CD8-positive, alpha-beta memory T cell (primary cell): ENCODE measurements around the gene PHLDA1. TPM values are rescaled to one million over a fixed set of nuclear protein-coding genes. Genes with fewer than 3 reads are reported as not detected.
A peak's percentile ranks its signal among the peaks of the same experiment; 100 is the strongest.

Experiments
- CTCF ChIA-PET: fragments of 350-600 bp; sonication (Branson Sonifier 250); formaldehyde crosslinking; loops from one replicate; lab custom pipeline; 2021; ENCODE audit warnings: antibody characterized with exemption; lab: Charles Lee
- POLR2A ChIA-PET: fragments of 350-600 bp; sonication (Branson Sonifier 250); formaldehyde crosslinking; loops from one replicate; lab custom pipeline; 2021; ENCODE audit warnings: antibody characterized with exemption; lab: Charles Lee
- DNase-seq, 5 donors: peaks; one replicate each; pipeline versions ENCODE4 v3.0.0 to v3.0.0-alpha.2; 2020 to 2022; ENCODE audit warnings: mixed read lengths in 1 of 5
- H3K27ac ChIP-seq: one replicate; pipeline ENCODE4 v1.7.0; 2013; ENCODE audit warnings: low read depth, mild to moderate bottlenecking, low read length, moderate library complexity
- H3K27me3 ChIP-seq: 2 replicates; pipeline ENCODE4 v1.7.0; 2013; ENCODE audit warnings: low read length, mild to moderate bottlenecking; ENCODE audit not compliant: insufficient read depth, poor library complexity, severe bottlenecking
- H3K36me3 ChIP-seq: 2 replicates; pipeline ENCODE4 v1.7.0; 2013; ENCODE audit warnings: mild to moderate bottlenecking, low read length, moderate library complexity; ENCODE audit not compliant: insufficient read depth
- H3K4me1 ChIP-seq: 2 replicates; pipeline ENCODE4 v1.7.0; 2013; ENCODE audit warnings: mild to moderate bottlenecking, low read length, moderate library complexity; ENCODE audit not compliant: insufficient read depth
- H3K4me3 ChIP-seq: 2 replicates; pipeline ENCODE4 v1.7.0; 2013; ENCODE audit warnings: mild to moderate bottlenecking, low read length
- H3K9me3 ChIP-seq: 2 replicates; pipeline ENCODE4 v1.7.0; 2013; ENCODE audit warnings: mild to moderate bottlenecking, low read length
- H3K27ac Mint-ChIP-seq, 8 donors: one replicate each; pipeline ENCODE4 v1.8.0; 2020 to 2021; ENCODE audit warnings: mixed read lengths in 8 of 8, mild to moderate bottlenecking in 6 of 8, inconsistent platforms in 3 of 8, moderate library complexity in 3 of 8
- H3K27me3 Mint-ChIP-seq, 2 donors: one replicate each; pipeline ENCODE4 v1.8.0; 2020 to 2021; ENCODE audit warnings: mixed read lengths in 2 of 2, mild to moderate bottlenecking in 1 of 2, moderate library complexity in 1 of 2
- H3K36me3 Mint-ChIP-seq, 3 donors: one replicate each; pipeline ENCODE4 v1.8.0; 2020 to 2021; ENCODE audit warnings: mixed read lengths in 3 of 3, inconsistent platforms in 1 of 3, mild to moderate bottlenecking in 1 of 3
- H3K4me1 Mint-ChIP-seq, 3 donors: one replicate each; pipeline ENCODE4 v1.8.0; 2020 to 2021; ENCODE audit warnings: mixed read lengths in 3 of 3, inconsistent platforms in 1 of 3, mild to moderate bottlenecking in 1 of 3
- H3K4me3 Mint-ChIP-seq, 7 donors: one replicate each; pipeline ENCODE4 v1.8.0; 2020 to 2021; ENCODE audit warnings: mixed read lengths in 7 of 7, mild to moderate bottlenecking in 6 of 7, moderate library complexity in 4 of 7, inconsistent platforms in 2 of 7
- H3K9me3 Mint-ChIP-seq, 5 donors: one replicate each; pipeline ENCODE4 v1.8.0; 2020 to 2022; ENCODE audit warnings: mixed read lengths in 5 of 5, mild to moderate bottlenecking in 3 of 5, moderate library complexity in 2 of 5, inconsistent platforms in 1 of 5
- polyA plus RNA-seq: library from polyadenylated mRNA; unstranded; fragments of 300-500 nt; fragmentation: Illumina TruSeq; gene quantifications from one replicate; pipeline ENCODE4 v1.2.3, GENCODE V29; 2021
- total RNA-seq, 2 experiments: library from RNA; stranded (reverse); gene quantifications; one replicate each; pipeline ENCODE4 v1.2.3, GENCODE V29; 2021

Gene PHLDA1
- total and polyA plus RNA-seq, 3 experiments from 2014 or later = 2.1 to 43.4 (median 43.3) TPM

- H3K36me3 Mint-ChIP-seq = no peaks in the 10 kb centered on the region
- Histone ChIP-seq H3K4me1 (no peaks in the 10 kb centered on the region), H3K36me3 (no peaks in the 10 kb centered on the region), H3K27ac (no peak overlapping the region), H3K9me3 (no peaks in the 10 kb centered on the region), H3K4me3 (no peak overlapping the region), H3K27me3 (no peaks in the 10 kb centered on the region)
- H3K27ac Mint-ChIP-seq = no peak overlapping the region
- POLR2A ChIA-PET = interaction anchor here (1.1 kb wide), 1 partner anchor 36 kb away, joined by 3 read pairs; no protein-coding TSS in a partner anchor
- H3K27me3 Mint-ChIP-seq = peaks cover 0 to 3% of the 10 kb centered on the region in 2 donors
- H3K9me3 Mint-ChIP-seq = no peaks in the 10 kb centered on the region
- H3K4me1 Mint-ChIP-seq = peaks cover 2 to 6% (median 4%) of the 10 kb centered on the region in 3 donors
- CTCF ChIA-PET = interaction anchor here (1.0 kb wide), 1 partner anchor 18 kb away, joined by 4 read pairs; the partner anchor contains the start of gene PHLDA1
- no peak for DNase-seq
- no peak overlapping the region for H3K4me3 Mint-ChIP-seq
These were observed 18.0 kb downstream of the PHLDA1 start for GRCh38 chr12:76013603-76014002.

- H3K27ac Mint-ChIP-seq = no peak overlapping the region
- no peaks in the 10 kb centered on the region for H3K4me1 Mint-ChIP-seq
- no peak overlapping the region for H3K4me3 Mint-ChIP-seq
- Histone ChIP-seq H3K27me3 (no peaks in the 10 kb centered on the region), H3K4me1 (no peaks in the 10 kb centered on the region), H3K9me3 (no peaks in the 10 kb centered on the region), H3K27ac (no peak overlapping the region), H3K4me3 (no peak overlapping the region), H3K36me3 (no peaks in the 10 kb centered on the region)
- H3K36me3 Mint-ChIP-seq = no peaks in the 10 kb centered on the region
- ChIA-PET CTCF (interaction anchor here (1.0 kb wide), 1 partner anchor 19 kb away, joined by 4 read pairs; the partner anchor contains the start of gene PHLDA1), POLR2A (no interaction called here)
- no peaks in the 10 kb centered on the region for H3K9me3 Mint-ChIP-seq
- DNase-seq = no peak
- peaks cover 0 to 3% of the 10 kb centered on the region in 2 donors for H3K27me3 Mint-ChIP-seq
These were observed 18.9 kb downstream of the PHLDA1 start for GRCh38 chr12:76012644-76013043.

DNA sequence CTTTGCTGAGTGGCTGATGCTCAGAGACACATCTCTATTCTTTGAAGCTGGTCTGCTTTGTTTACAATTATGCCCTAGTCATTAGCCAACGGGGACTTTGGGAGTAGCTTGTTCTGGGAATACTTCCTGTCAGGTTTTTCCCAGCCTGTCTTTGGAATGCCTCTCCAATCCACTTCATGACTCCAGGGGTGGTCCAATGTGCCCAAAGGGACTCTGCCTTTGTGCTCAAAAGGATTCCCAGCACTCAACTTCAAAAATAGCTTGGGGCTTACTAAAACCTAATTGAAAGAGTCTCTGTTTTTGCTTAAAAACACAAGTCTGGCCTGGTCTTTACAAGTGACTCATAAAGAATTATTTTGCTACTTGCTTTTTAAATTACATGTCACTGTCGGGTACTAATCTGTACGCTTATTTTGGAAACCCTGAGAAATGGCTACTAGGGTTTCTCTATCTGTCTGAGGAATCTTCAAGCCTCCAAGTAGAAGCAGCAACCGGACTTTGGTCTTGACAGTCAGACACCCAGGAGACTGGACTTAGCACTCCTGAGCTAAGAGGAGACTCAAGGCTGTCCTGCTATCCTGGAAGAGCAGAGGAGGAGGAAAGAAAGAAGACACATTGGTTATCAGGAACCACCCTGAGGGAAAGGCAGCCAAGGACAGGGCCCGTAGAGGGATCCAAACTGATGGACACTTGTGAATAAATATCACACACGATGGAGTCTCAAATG lies 20.7 kb downstream of the PHLDA1 start:
- POLR2A ChIA-PET = interaction anchor here (0.6 kb wide), 2 partner anchors 21 to 370 kb away, joined by 3 read pairs; partner anchors contain the start of gene PHLDA1

DNA sequence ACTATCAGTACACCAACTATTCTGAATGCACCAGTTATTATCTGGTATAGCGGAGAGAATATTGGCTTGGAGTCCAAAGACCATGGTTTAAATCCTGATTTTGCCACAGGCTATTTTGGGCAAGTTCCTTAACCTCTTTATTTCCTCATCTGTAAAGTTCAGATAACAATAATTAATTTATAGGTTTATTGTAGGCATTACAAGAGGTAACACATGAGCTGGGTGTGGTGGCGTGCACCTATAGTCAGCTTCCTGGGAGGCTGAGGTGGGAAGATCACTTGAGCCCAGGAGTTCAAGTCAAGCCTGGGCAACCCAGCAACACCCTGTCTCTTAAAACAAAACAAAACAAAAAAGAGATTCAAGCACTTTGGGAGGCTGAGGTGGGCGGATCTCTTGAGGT lies 23.1 kb downstream of the PHLDA1 start:
- Histone ChIP-seq H3K9me3 (no peaks in the 10 kb centered on the region), H3K4me3 (no peak overlapping the region), H3K27ac (no peak overlapping the region), H3K36me3 (no peaks in the 10 kb centered on the region), H3K27me3 (no peaks in the 10 kb centered on the region), H3K4me1 (no peaks in the 10 kb centered on the region)
- no peak for DNase-seq
- peak overlapping the region in 1 of 8 donors; percentile 29 for H3K27ac Mint-ChIP-seq
- no peaks in the 10 kb centered on the region for H3K4me1 Mint-ChIP-seq
- H3K9me3 Mint-ChIP-seq = no peaks in the 10 kb centered on the region
- CTCF ChIA-PET = no interaction called here
- peaks cover 0 to 1% of the 10 kb centered on the region in 2 donors for H3K27me3 Mint-ChIP-seq
- POLR2A ChIA-PET = no interaction called here
- H3K4me3 Mint-ChIP-seq = no peak overlapping the region
- peaks cover 0 to 6% (median 0%) of the 10 kb centered on the region in 3 donors for H3K36me3 Mint-ChIP-seq

More for the DNA sequence above, 20.7 kb downstream of the PHLDA1 start:
- H3K27ac Mint-ChIP-seq = no peak overlapping the region
- Histone ChIP-seq H3K27me3 (no peaks in the 10 kb centered on the region), H3K27ac (no peak overlapping the region), H3K9me3 (no peaks in the 10 kb centered on the region), H3K36me3 (no peaks in the 10 kb centered on the region), H3K4me3 (no peak overlapping the region), H3K4me1 (no peaks in the 10 kb centered on the region)
- no peaks in the 10 kb centered on the region for H3K9me3 Mint-ChIP-seq
- H3K4me3 Mint-ChIP-seq = no peak overlapping the region
- CTCF ChIA-PET = interaction anchor here (1.2 kb wide), 1 partner anchor 21 kb away, joined by 3 read pairs; the partner anchor contains the start of gene PHLDA1
- H3K36me3 Mint-ChIP-seq = no peaks in the 10 kb centered on the region
- no peak for DNase-seq
- no peaks in the 10 kb centered on the region for H3K4me1 Mint-ChIP-seq
- H3K27me3 Mint-ChIP-seq = peaks cover 0 to 3% of the 10 kb centered on the region in 2 donors

GRCh38 chr12:76007640-76008039 lies 23.9 kb downstream of the PHLDA1 start:
- Mint-ChIP-seq H3K4me3 (no peak overlapping the region), H3K36me3 (peaks cover 0 to 6% (median 0%) of the 10 kb centered on the region in 3 donors), H3K27me3 (peaks cover 0 to 1% of the 10 kb centered on the region in 2 donors), H3K9me3 (no peaks in the 10 kb centered on the region), H3K27ac (peak overlapping the region in 1 of 8 donors; percentile 3), H3K4me1 (no peaks in the 10 kb centered on the region)
- no peak overlapping the region for H3K4me3 ChIP-seq
- CTCF ChIA-PET = no interaction called here
- POLR2A ChIA-PET = no interaction called here
- no peak for DNase-seq
- no peak overlapping the region for H3K27ac ChIP-seq
- H3K36me3 ChIP-seq = no peaks in the 10 kb centered on the region
- H3K27me3 ChIP-seq = no peaks in the 10 kb centered on the region
- no peaks in the 10 kb centered on the region for H3K4me1 ChIP-seq
- H3K9me3 ChIP-seq = no peaks in the 10 kb centered on the region

DNA sequence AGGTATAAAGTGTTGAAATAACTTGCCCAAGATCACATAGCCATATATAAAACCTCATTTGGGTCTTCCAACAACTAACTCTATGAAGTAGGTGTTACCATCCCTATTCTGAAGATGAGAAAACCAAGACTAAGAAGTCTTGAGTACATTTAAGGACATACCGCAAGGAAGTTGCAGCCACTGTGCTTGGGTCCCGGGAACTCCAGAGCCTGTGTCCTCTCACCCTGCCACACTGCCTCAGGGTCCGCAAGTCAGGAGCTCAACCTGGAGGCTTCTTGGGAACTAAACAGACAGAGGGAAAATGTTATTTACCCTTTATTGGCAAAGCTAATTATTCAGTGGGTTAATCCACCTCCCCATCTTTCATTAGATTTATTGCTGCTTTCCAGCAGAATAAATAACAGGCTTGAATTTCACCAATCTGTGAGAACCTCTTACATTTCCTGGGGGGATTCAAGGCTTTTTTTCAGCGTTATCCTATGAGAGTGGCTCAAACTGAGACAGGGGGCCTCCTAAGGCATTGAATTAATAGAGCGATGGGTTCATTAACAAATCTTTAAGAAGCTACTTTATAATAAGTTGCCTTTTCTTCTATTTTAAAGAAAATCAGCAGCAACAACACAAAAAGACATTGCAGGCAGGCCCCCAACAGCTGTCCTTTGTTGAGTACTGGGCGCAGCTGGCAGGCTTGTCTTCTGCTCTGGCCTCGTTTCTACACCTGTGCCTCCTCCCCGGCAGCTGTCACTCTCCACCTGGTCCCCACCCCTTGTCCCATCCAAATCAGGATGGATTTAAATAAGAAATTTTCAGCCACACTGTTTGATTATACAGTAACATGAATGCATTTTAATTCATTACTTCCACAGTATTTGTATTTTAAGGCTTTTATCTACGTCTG lies 25.3 kb downstream of the PHLDA1 start:
- no peaks in the 10 kb centered on the region for H3K27me3 ChIP-seq
- ChIA-PET CTCF (interaction anchor here (1.2 to 1.3 kb wide), 2 partner anchors 22 to 25 kb away, joined by 3 to 4 read pairs; partner anchors contain the start of gene PHLDA1), POLR2A (no interaction called here)
- no peak overlapping the region for H3K4me3 ChIP-seq
- no peaks in the 10 kb centered on the region for H3K4me1 ChIP-seq
- H3K27ac ChIP-seq = no peak overlapping the region
- H3K27ac Mint-ChIP-seq = peak overlapping the region in 1 of 8 donors; percentile 61
- no peak for DNase-seq
- no peaks in the 10 kb centered on the region for H3K27me3 Mint-ChIP-seq
- no peaks in the 10 kb centered on the region for H3K9me3 ChIP-seq
- H3K9me3 Mint-ChIP-seq = no peaks in the 10 kb centered on the region
- H3K36me3 ChIP-seq = no peaks in the 10 kb centered on the region
- H3K36me3 Mint-ChIP-seq = peaks cover 0 to 6% (median 0%) of the 10 kb centered on the region in 3 donors
- no peaks in the 10 kb centered on the region for H3K4me1 Mint-ChIP-seq
- H3K4me3 Mint-ChIP-seq = no peak overlapping the region

- POLR2A ChIA-PET = interaction anchor here (0.7 kb wide), 1 partner anchor 342 kb away, joined by 3 read pairs; no protein-coding TSS in a partner anchor
These were observed 28.3 kb downstream of the PHLDA1 start for GRCh38 chr12:76003355-76003638.

More at GRCh38 chr12:76003355-76003638, 28.3 kb downstream of the PHLDA1 start:
- no peaks in the 10 kb centered on the region for H3K4me1 Mint-ChIP-seq
- no peaks in the 10 kb centered on the region for H3K27me3 Mint-ChIP-seq
- CTCF ChIA-PET = no interaction called here
- no peak overlapping the region for H3K27ac Mint-ChIP-seq
- Histone ChIP-seq H3K36me3 (no peaks in the 10 kb centered on the region), H3K27me3 (no peaks in the 10 kb centered on the region), H3K4me3 (no peak overlapping the region), H3K27ac (no peak overlapping the region), H3K9me3 (no peaks in the 10 kb centered on the region), H3K4me1 (no peaks in the 10 kb centered on the region)
- H3K9me3 Mint-ChIP-seq = no peaks in the 10 kb centered on the region
- DNase-seq = no peak
- peaks cover 0 to 6% (median 0%) of the 10 kb centered on the region in 3 donors for H3K36me3 Mint-ChIP-seq
- H3K4me3 Mint-ChIP-seq = no peak overlapping the region
